Adrenal gland (tissue), 12 donors: ENCODE measurements around the gene ELMO3. TPM values are rescaled to one million over a fixed set of nuclear protein-coding genes. Genes with fewer than 3 reads are reported as not detected.
A peak's percentile ranks its signal among the peaks of the same experiment; 100 is the strongest.

ENCODE experiments used
- DNase-seq, 7 donors: peaks; one replicate each; pipeline ENCODE4 v3.0.0-alpha.2; 2019 to 2020
- H3K27ac ChIP-seq, 5 donors: fragments of 200-600 bp; sonication (generic) in 4 of 5; 1 replicate in 3 of 5; 2 replicates in 2 of 5; pipeline versions ENCODE4 v1.5.1 to v1.8.0; 2016 to 2020; ENCODE audit warnings: mild to moderate bottlenecking in 1 of 5
- H3K27me3 ChIP-seq: fragments of 200-600 bp; 2 replicates; pipeline ENCODE4 v1.8.0; 2021
- H3K36me3 ChIP-seq, 2 donors: fragments of 200-600 bp; replicated peaks in 1 of 2; 1 replicate in 1 of 2; 2 replicates in 1 of 2; pipeline versions ENCODE4 v1.5.1 to v1.8.0; 2018 to 2022
- H3K4me1 ChIP-seq, 2 donors: fragments of 200-600 bp; replicated peaks in 1 of 2; 1 replicate in 1 of 2; 2 replicates in 1 of 2; pipeline versions ENCODE4 v1.5.1 to v1.8.0; 2018 to 2021
- H3K4me3 ChIP-seq, 4 donors: fragments of 200-600 bp; sonication (generic) in 3 of 4; one replicate each; pipeline ENCODE4 v1.5.1; 2016 to 2018
- H3K9me3 ChIP-seq, 3 donors: fragments of 200-600 bp; sonication (generic) in 1 of 3; replicated peaks in 1 of 3; 1 replicate in 2 of 3; 2 replicates in 1 of 3; pipeline versions ENCODE4 v1.5.1 to v1.8.0; 2016 to 2021
- CTCF ChIP-seq, 6 experiments: fragments of 450-650 bp in 4 of 6; fragments of 200-600 bp in 2 of 6; sonication (generic) in 1 of 6; IDR thresholded peaks; 1 replicate in 5 of 6; 2 replicates in 1 of 6; pipeline versions ENCODE4 v1.5.1 to v1.8.0; 2016 to 2021; ENCODE audit warnings: antibody characterized with exemption in 6 of 6, mild to moderate bottlenecking in 2 of 6, moderate library complexity in 1 of 6
- POLR2A ChIP-seq, 2 donors: fragments of 450-650 bp; IDR thresholded peaks; one replicate each; pipeline ENCODE4 v1.6.1; 2017; ENCODE audit warnings: antibody characterized with exemption in 2 of 2, mild to moderate bottlenecking in 2 of 2, moderate library complexity in 1 of 2
- WGBS, 4 donors: extraction: QIAGEN DNeasy Blood & Tissue Kit in 2 of 4; methylation state at CpG; one replicate each; pipeline versions ENCODE4 v1.1.5 to v1.1.7; 2013 to 2017; 5-methylcytosine and 5-hydroxymethylcytosine counted together
- intact Hi-C, 2 donors: fragments of 100-400 bp; cut with DNase I; formaldehyde crosslinking; loops; one replicate each; pipeline versions ENCODE4 v1.14.1 to v1.15.0; 2022 to 2023
- polyA plus RNA-seq, 3 donors: library from polyadenylated mRNA; stranded (reverse); fragments of 200-250 nt in 2 of 3; fragments of 350-450 nt in 1 of 3; fragmentation: Illumina TruSeq in 1 of 3; extraction: RNeasy Lipid Tissue Mini Kit (QIAGEN cat#74804) in 1 of 3; gene quantifications; one replicate each; pipeline ENCODE4 v1.2.3, GENCODE V29; 2013 to 2014
- total RNA-seq, 9 donors: library from RNA; depleted of rRNA in 4 of 9; stranded (reverse); fragments of >200 nt in 4 of 9; fragments of 120-200 nt in 1 of 9; fragmentation: NEBNext Ultra II Directional in 1 of 9; extraction: Animal tissue kit (Norgen Biotek cat#: 25700) in 1 of 9; gene quantifications; one replicate each; pipeline versions ENCODE4 v1.1.0 to v1.2.4, GENCODE V29; 2013 to 2023
- donor health status: healthy with polysubstance abuse.
- donor health status: Bipolar disorder and iron deficiency.
- donor health status: DM: yes; HTN: yes; CAD: no.
- donor health status: DM: no; HTN: no; CAD: no.
- donor health status: DM: no; HTN: no; CAD: no.
- donor health status: DM: yes; HTN: yes; CAD: no.

The ELMO3 gene
- total and polyA plus RNA-seq, 12 donors = 0.18 to 7.0 (median 1.8) TPM

GRCh38 chr16:67196881-67197280, 2.0 kb upstream of the ELMO3 start:
- H3K9me3 ChIP-seq = no peaks in the 10 kb centered on the region
- H3K27ac ChIP-seq = no peak overlapping the region
- TF ChIP-seq POLR2A (IDR thresholded peaks at IDR 0.05) (no peak), CTCF (IDR thresholded peaks at IDR 0.05) (no peak)
- peaks cover 0 to 51% of the 10 kb centered on the region in 2 donors for H3K36me3 ChIP-seq
- no peaks in the 10 kb centered on the region for H3K27me3 ChIP-seq
- no peak overlapping the region for H3K4me3 ChIP-seq
- peaks cover 11 to 23% of the 10 kb centered on the region in 2 donors for H3K4me1 ChIP-seq
- WGBS, 4 donors = 80 to 100% (median 95%) methylated on average over 1 of the region's 1 CpG
- DNase-seq = no peak
- intact Hi-C loops = no loop called here

GRCh38 chr16:67197704-67198103, 1.2 kb upstream of the ELMO3 start:
- Histone ChIP-seq H3K27me3 (no peaks in the 10 kb centered on the region), H3K9me3 (no peaks in the 10 kb centered on the region), H3K27ac (no peak overlapping the region), H3K36me3 (peaks cover 0 to 58% of the 10 kb centered on the region in 2 donors), H3K4me3 (no peak overlapping the region), H3K4me1 (peaks cover 9 to 19% of the 10 kb centered on the region in 2 donors)
- WGBS, 4 donors = 56 to 85% (median 65%) methylated on average over 6 of the region's 6 CpGs
- TF ChIP-seq CTCF (IDR thresholded peaks at IDR 0.05) = no peak
- TF ChIP-seq POLR2A (IDR thresholded peaks at IDR 0.05) = no peak
- no peak for DNase-seq
- intact Hi-C loops = no loop called here

- intact Hi-C loops = no loop called here
- Histone ChIP-seq H3K27ac (peak overlapping the region in 2 of 5 donors; percentile 32 to 45), H3K27me3 (no peaks in the 10 kb centered on the region), H3K4me1 (peaks cover 3 to 13% of the 10 kb centered on the region in 2 donors), H3K4me3 (no peak overlapping the region), H3K36me3 (peaks cover 0 to 63% of the 10 kb centered on the region in 2 donors), H3K9me3 (no peaks in the 10 kb centered on the region)
- DNase-seq = peak in 6 of 7 donors; percentile 70 to 83 (median 74)
- no peak for TF ChIP-seq POLR2A (IDR thresholded peaks at IDR 0.05)
- TF ChIP-seq CTCF (IDR thresholded peaks at IDR 0.05) = peak; percentile 63 to 87 (median 76)
- WGBS, 4 donors = 44 to 67% (median 47%) methylated on average over 4 to 12 of the region's 12 CpGs
Observed at GRCh38 chr16:67198238-67198734, 645 bp upstream of the ELMO3 start.

GRCh38 chr16:67199808-67200198, 872 bp downstream of the ELMO3 start:
- H3K4me3 ChIP-seq = no peak overlapping the region
- H3K36me3 ChIP-seq = peaks cover 0 to 49% of the 10 kb centered on the region in 2 donors
- H3K9me3 ChIP-seq = no peaks in the 10 kb centered on the region
- H3K27ac ChIP-seq = no peak overlapping the region
- DNase-seq = no peak
- peaks cover 0 to 5% of the 10 kb centered on the region in 2 donors for H3K4me1 ChIP-seq
- no peaks in the 10 kb centered on the region for H3K27me3 ChIP-seq
- TF ChIP-seq POLR2A (IDR thresholded peaks at IDR 0.05) = no peak
- peak in 1 of 6 experiments; percentile 9 for TF ChIP-seq CTCF (IDR thresholded peaks at IDR 0.05)
- intact Hi-C loops = no loop called here
- 29 to 67% (median 42%) methylated on average over 14 to 22 of the region's 22 CpGs for WGBS, 4 donors
